HG03060 (cell line): ENCODE results near the gene SLC38A8.

Experiments used
- ATAC-seq: cut with Tn5 transposase; IDR thresholded peaks from one replicate; pipeline ENCODE4 v1.9.1; 2021; ENCODE audit warnings: low read depth, moderate number of reproducible peaks; ENCODE audit not compliant: unreplicated experiment

Gene SLC38A8

DNA sequence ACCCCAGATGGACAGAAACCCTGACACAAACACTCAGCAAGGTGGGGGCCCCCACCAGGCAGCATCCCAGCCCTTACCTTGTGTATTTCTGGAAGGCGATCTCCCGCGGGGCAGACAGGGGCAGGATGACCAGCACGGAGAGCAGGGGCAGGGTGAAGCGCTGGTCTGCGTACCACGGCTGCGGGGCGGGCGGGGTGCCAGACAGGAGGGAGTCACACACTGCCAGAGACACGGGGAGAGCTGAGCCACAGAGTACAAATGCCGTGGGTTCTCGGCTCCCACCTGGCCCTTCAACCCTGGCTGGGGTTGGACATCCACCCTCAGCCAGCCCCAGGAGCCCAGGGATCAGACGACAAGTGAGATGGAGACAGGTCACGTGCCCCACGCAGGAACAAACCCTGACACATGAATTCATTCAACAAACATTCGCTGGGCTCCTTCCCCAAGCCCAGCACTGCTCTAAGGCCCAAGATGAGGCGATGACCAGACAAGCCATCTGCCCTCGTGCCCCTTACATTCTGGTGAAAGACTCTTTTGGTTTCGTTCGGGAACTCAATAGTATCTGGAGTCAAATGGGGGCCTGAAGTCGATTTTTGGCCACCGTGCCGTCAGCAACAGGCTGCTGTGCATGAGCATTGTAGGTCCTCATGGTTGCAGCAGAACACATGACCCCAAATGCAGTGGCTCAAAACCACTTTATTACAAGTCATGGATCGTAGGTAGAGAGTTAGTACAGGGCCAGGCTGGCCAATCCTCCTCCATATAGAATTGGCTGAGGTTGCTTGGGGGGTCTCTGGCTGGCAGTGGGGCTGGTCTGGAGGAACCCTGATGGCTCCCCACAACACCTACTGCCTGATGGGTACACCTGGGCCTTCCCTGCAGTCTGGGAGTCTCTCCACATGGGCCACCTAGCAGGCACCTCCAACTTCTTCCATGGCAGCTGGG, 9.1 kb downstream of the SLC38A8 start:
- no peak for ATAC-seq

- no peak for ATAC-seq
Measured at GRCh38 chr16:84032458-84033178, 10.0 kb downstream of the SLC38A8 start.

- ATAC-seq: no peak
Measured at GRCh38 chr16:84031556-84031955, 11.0 kb downstream of the SLC38A8 start.

DNA sequence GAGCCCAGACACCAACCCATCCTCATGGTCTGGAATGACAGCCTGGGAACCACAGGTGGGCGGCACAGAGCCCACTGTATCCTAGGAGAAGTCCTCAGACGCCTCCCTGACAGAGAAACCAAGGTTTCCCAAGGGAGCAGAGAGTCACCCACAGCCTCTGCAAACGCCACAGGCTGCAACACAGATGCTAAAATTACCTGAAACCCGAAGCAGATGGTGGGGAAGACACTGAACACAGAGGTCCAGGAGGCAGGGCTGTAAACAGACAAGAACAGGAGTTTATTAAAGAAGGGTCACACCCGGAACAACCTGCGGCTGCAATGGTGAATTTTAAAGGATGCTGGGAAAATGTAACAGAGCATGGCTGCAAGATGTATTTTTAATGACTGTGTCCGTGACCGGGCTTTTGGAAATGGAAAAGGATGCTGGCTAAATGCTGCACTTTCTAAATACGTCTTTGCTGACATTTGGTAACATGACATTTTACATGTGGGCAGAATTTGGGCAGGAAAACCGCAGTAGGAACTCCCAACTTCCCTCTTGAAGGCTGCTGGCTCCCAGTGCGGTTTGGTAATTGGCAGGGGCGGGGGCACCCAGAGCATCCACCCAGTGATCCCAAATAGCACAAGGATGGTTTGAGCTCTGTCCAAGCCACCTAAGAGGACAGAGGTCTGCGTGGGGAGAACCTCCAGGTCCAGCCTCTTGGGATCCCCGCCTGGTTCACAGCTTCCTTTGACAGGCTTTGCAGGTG, 13.1 kb downstream of the SLC38A8 start:
- no peak for ATAC-seq

- ATAC-seq: no peak
Measured at GRCh38 chr16:84027625-84028024, 15.0 kb downstream of the SLC38A8 start.

DNA sequence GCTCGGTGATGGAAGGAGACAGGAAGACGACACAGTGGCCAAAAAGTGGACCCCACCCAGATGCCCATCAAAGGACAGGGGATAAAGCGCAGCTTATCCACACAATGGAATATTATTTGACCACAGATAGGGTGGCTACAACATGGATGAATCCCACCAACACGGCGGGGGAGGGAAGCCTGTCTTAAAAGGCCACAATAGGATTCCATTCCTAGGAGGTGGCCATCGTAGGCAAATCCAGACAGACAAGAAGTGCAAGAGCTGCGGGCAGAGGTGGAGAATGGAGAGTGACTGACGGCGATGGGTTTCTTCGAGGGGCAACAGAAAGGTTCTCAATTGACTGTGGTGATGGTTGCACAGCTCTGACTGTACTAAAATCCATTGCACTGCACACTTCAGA, 16.0 kb downstream of the SLC38A8 start:
- no peak for ATAC-seq

- ATAC-seq: no peak
Measured at GRCh38 chr16:84024854-84025253, 17.7 kb downstream of the SLC38A8 start.

- ATAC-seq: no peak
Measured at GRCh38 chr16:84022644-84023043, 20.0 kb downstream of the SLC38A8 start.

DNA sequence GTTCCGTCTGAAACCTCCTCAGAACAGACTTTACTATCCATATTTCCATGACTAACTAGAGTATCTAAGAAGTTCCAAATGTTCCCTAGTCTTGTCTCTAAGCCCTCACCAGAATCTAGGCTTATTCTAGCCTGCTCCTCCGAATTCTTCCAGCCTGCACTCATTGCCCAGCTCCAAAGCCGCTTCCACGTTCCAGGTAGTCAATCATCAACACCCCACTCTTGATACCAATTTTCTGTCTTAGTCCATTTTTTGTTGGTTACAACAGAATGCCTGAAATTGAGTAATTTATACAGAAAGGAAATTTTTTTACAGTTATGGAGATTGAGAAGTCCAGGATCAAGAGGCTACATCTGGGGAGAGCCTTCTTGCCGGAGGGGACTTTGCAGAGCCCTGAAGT, 21.1 kb downstream of the SLC38A8 start:
- no peak for ATAC-seq

GRCh38 chr16:84020353-84020752, 22.2 kb downstream of the SLC38A8 start:
- ATAC-seq: no peak

- no peak for ATAC-seq
Measured at GRCh38 chr16:84018710-84019109, 23.9 kb downstream of the SLC38A8 start.

DNA sequence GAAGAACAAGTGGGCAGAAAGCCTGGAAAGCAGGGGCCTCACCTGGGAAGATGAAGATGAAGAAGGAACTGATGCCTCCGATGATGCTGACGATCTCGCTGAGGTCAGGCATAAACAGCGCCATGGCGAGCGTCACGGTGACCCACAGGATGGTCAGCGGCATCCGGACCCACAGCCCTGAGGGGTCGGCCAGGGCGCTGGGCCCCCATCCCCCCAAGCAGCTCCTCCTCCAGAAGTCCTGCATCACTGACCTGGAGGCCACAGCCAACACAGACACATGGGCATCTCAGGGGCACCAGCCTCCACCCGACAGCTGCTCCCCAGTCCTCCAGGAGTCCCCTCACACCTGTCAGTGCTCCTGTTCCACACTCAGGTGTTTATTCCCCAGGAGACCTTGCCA, 26.1 kb downstream of the SLC38A8 start:
- no peak for ATAC-seq

GRCh38 chr16:84015399-84015798, 27.2 kb downstream of the SLC38A8 start:
- ATAC-seq: no peak

DNA sequence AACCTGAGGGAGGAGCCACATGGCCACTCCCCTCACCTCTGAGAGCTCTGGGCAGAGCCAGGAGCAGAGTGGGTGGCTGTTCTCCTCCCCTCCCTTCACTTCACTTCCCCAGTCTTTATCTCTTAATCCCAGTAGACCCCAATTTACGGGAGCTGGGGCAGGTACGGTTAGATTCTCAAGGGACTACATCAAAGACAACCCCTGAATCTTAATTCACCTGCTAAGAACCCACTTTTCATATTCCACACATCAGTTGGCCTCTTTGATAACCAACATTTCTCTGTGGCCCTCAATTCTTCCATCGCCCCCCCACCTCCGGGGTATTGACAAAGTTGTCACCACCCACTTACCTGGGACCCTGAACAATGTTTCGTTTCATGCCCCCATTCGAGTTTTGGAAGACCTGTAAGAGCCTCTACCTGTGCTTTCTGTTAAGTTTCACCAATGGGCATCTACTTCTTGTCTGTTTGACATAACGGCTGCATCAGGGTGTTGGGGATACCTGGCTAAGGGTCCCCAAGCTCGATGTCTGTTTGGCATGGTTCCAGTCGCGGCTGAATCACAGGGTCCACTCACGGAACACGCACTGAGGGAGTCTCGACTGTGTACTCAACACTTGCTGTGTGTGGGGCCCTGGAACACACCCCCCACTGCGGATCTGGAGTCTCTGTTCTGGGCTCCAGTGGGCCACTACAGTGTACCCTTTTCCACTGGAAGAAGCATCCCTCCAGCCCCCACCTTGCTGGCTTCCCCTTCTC, 27.8 kb downstream of the SLC38A8 start:
- ATAC-seq: no peak

GRCh38 chr16:84013787-84014569, 28.6 kb downstream of the SLC38A8 start:
- peak; percentile 82 for ATAC-seq

GRCh38 chr16:84009282-84009681, 33.3 kb downstream of the SLC38A8 start:
- ATAC-seq: no peak

DNA sequence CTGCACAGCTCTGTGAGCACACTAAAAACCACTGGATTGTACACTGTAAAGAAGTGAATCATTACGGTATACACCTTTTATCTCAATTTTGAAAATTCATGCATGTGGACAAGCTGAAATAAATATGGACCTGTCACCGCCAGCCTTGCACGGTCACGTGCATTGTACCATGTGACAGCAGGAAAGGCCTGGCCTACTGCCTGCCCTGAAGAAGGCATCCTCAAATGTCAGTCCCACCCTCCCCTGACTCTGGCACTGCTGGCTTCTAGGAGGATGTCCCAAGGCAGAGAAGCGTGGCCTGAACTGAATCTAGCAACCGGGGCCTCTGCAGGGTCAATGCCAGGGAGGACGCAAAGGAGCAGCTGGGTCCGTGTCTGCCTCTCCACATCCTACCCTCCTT, 34.6 kb downstream of the SLC38A8 start:
- ATAC-seq: no peak

- no peak for ATAC-seq
Measured at GRCh38 chr16:84007520-84007919, 35.1 kb downstream of the SLC38A8 start.

GRCh38 chr16:84005391-84005790, 37.2 kb downstream of the SLC38A8 start:
- ATAC-seq: no peak

DNA sequence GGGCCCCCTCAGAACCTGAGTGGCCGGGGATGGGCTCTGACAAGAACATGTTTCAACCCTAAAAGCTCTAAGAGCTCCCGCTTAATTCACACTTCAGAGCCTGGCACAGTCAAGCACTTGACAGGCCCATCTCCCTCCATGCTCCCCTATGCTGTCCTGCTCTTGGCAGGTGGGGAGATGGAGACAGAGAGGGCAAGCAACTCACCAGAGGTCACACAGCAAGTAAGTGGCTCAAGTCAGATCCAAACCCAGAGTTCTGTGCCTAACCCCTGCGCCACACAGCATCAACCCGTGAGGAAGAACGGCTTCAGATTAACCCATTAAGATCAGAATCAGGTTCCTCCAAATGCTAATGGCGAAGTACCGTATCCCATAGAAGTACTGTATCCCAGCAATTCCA, 38.2 kb downstream of the SLC38A8 start:
- no peak for ATAC-seq
